HCT116 (cell line): Measurements from ENCODE around the gene LHX5. TPM values are rescaled to one million over a fixed set of nuclear protein-coding genes. Genes with fewer than 3 reads are reported as not detected.

Source experiments
- ATAC-seq: fragments of 200-7000 bp; cut with Tn5 transposase; 2 replicates; pipeline ENCODE4 v1.9.1; 2020; ENCODE audit warnings: mild to moderate bottlenecking, moderate library complexity
- BruUV-seq: library from RNA; stranded (reverse); fragments of 400-500 nt; replicated peaks from 2 replicates; lab custom pipeline; 2021; lab: Mats Ljungman, UMichigan
- CTCF ChIA-PET: fragments of 300-600 bp; sonication (Branson Sonifier 250); formaldehyde crosslinking; loops from one replicate; lab custom pipeline; 2021; ENCODE audit warnings: antibody characterized with exemption; lab: Charles Lee
- POLR2A ChIA-PET: fragments of 300-600, 350-600 bp; sonication (Branson Sonifier 250); formaldehyde crosslinking; loops from one replicate; lab custom pipeline; 2021; ENCODE audit warnings: antibody characterized with exemption; lab: Charles Lee
- RAD21 ChIA-PET, 2 experiments: fragments of 300-600 bp; sonication (Branson Sonifier 250); formaldehyde crosslinking; loops; one replicate each; lab custom pipeline; 2023; ENCODE audit warnings: low total read pairs in 2 of 2; ENCODE audit not compliant: uncharacterized antibody in 2 of 2, unreplicated experiment in 2 of 2, low non-redundant PET in 1 of 2; lab: Charles Lee
- DNase-seq: peaks from one replicate; pipeline ENCODE4 v3.0.0-alpha.2; 2010; ENCODE audit warnings: low read depth, low spot score
- H2AFZ ChIP-seq: fragments of 200-600 bp; shearing (Covaris generic), sonication (generic); 2 replicates; pipeline ENCODE4 v1.6.1; 2017; ENCODE audit warnings: low read depth, mixed run types, mixed read lengths, antibody characterized with exemption, low read length; ENCODE audit not compliant: poor library complexity, severe bottlenecking
- H3K27ac ChIP-seq: 2 replicates; pipeline ENCODE4 v1.5.1; 2012; ENCODE audit warnings: low read depth, low read length
- H3K27me3 ChIP-seq: fragments of 200-600 bp; sonication (generic); 2 replicates; pipeline ENCODE4 v1.6.1; 2016; ENCODE audit warnings: mixed run types, low read length, mixed read lengths; ENCODE audit not compliant: insufficient read depth
- H3K36me3 ChIP-seq, 2 experiments: fragments of 200-500 bp in 1 of 2; fragments of 200-600 bp in 1 of 2; sonication (Bioruptor generic) in 1 of 2; sonication (generic) in 1 of 2; 2 replicates each; pipeline versions ENCODE4 v1.5.1 to v1.6.1; 2014 to 2016; ENCODE audit warnings: low read length in 2 of 2, inconsistent platforms in 1 of 2, mixed read lengths in 1 of 2, mixed run types in 1 of 2; ENCODE audit not compliant: insufficient read depth in 2 of 2, control insufficient read depth in 1 of 2
- H3K4me1 ChIP-seq, 2 experiments: fragments of 200-600 bp in 1 of 2; sonication (generic) in 1 of 2; 2 replicates each; pipeline versions ENCODE4 v1.5.1 to v1.6.1; 2012 to 2017; ENCODE audit warnings: low read length in 2 of 2, inconsistent platforms in 1 of 2, mild to moderate bottlenecking in 1 of 2, mixed read lengths in 1 of 2, mixed run types in 1 of 2, moderate library complexity in 1 of 2; ENCODE audit not compliant: insufficient read depth in 2 of 2, control insufficient read depth in 1 of 2
- H3K4me2 ChIP-seq: fragments of 200-600 bp; sonication (generic); 2 replicates; pipeline ENCODE4 v1.6.1; 2017; ENCODE audit warnings: mixed run types, low read length, mixed read lengths
- H3K4me3 ChIP-seq, 2 experiments: fragments of 200-600 bp in 1 of 2; sonication (generic) in 1 of 2; replicated peaks in 1 of 2; 2 replicates each; pipeline ENCODE4 v1.5.1; 2011 to 2016; ENCODE audit warnings: low read length in 2 of 2, control low read depth in 1 of 2, low read depth in 1 of 2, mild to moderate bottlenecking in 1 of 2, mixed read lengths in 1 of 2, mixed run types in 1 of 2
- H3K79me2 ChIP-seq: fragments of 200-600 bp; sonication (generic); 2 replicates; pipeline ENCODE4 v1.6.1; 2017; ENCODE audit warnings: mild to moderate bottlenecking, mixed run types, low read length, moderate library complexity, mixed read lengths; ENCODE audit not compliant: insufficient read depth
- H3K9ac ChIP-seq: fragments of 200-600 bp; sonication (generic); 2 replicates; pipeline ENCODE4 v1.6.1; 2016; ENCODE audit warnings: low read length, mixed read lengths
- H3K9me2 ChIP-seq: fragments of 200-600 bp; sonication (generic), shearing (Covaris generic); 2 replicates; pipeline ENCODE4 v1.6.1; 2017; ENCODE audit warnings: mixed run types, mild to moderate bottlenecking, moderate library complexity; ENCODE audit not compliant: insufficient read depth
- H3K9me3 ChIP-seq, 2 experiments: fragments of 200-500 bp in 1 of 2; fragments of 200-600 bp in 1 of 2; sonication (Bioruptor generic) in 1 of 2; sonication (generic) in 1 of 2; 2 replicates each; pipeline ENCODE4 v1.6.1; 2014 to 2017; ENCODE audit warnings: low read length in 2 of 2, mixed read lengths in 2 of 2, inconsistent platforms in 1 of 2, low read depth in 1 of 2, mild to moderate bottlenecking in 1 of 2, mixed run types in 1 of 2, moderate library complexity in 1 of 2; ENCODE audit not compliant: control insufficient read depth in 1 of 2, insufficient read depth in 1 of 2
- H4K20me1 ChIP-seq: fragments of 200-600 bp; sonication (generic), shearing (Covaris generic); 2 replicates; pipeline ENCODE4 v1.6.1; 2017; ENCODE audit warnings: mixed run types, mild to moderate bottlenecking, moderate library complexity; ENCODE audit not compliant: insufficient read depth
- CEBPB ChIP-seq: IDR thresholded peaks from 2 replicates; pipeline ENCODE4 v1.6.1; 2012; ENCODE audit warnings: low read depth
- EGR1 ChIP-seq: IDR thresholded peaks from 2 replicates; pipeline ENCODE4 v1.6.1; 2012; ENCODE audit warnings: low read depth
- ELF1 ChIP-seq: IDR thresholded peaks from 2 replicates; pipeline ENCODE4 v1.6.1; 2012; ENCODE audit warnings: low read depth, borderline replicate concordance
- EZH2 ChIP-seq: fragments of 200-600 bp; sonication (generic); IDR thresholded peaks from 2 replicates; pipeline ENCODE4 v1.6.1; 2017; ENCODE audit warnings: antibody characterized with exemption, mixed run types
- EZH2phosphoT487 ChIP-seq: fragments of 200-600 bp; IDR thresholded peaks from 2 replicates; pipeline ENCODE4 v1.6.1; 2018; ENCODE audit warnings: antibody characterized with exemption, borderline replicate concordance
- FOSL1 ChIP-seq: IDR thresholded peaks from 2 replicates; pipeline ENCODE4 v1.6.1; 2012; ENCODE audit warnings: low read depth
- JUND ChIP-seq: IDR thresholded peaks from 2 replicates; pipeline ENCODE4 v1.6.1; 2012
- POLR2A ChIP-seq: IDR thresholded peaks from 2 replicates; pipeline ENCODE4 v1.7.0; 2011; ENCODE audit warnings: borderline replicate concordance; ENCODE audit not compliant: insufficient read depth, insufficient read length; ENCODE audit errors: extremely low read depth
- POLR2AphosphoS5 ChIP-seq: IDR thresholded peaks from 2 replicates; pipeline ENCODE4 v1.6.1; 2011; ENCODE audit warnings: mild to moderate bottlenecking, low read depth, low read length, moderate library complexity
- RAD21 ChIP-seq: IDR thresholded peaks from 2 replicates; pipeline ENCODE4 v1.6.1; 2012; ENCODE audit warnings: low read depth, mild to moderate bottlenecking
- SIN3A ChIP-seq: IDR thresholded peaks from 2 replicates; pipeline ENCODE4 v1.6.1; 2012; ENCODE audit warnings: low read depth
- SP1 ChIP-seq: IDR thresholded peaks from 2 replicates; pipeline ENCODE4 v1.6.1; 2012; ENCODE audit warnings: low read depth
- YY1 ChIP-seq: IDR thresholded peaks from 2 replicates; pipeline ENCODE4 v1.6.1; 2011; ENCODE audit warnings: low read length, low read depth, moderate library complexity, mild to moderate bottlenecking; ENCODE audit not compliant: insufficient replicate concordance; ENCODE audit errors: extremely low read depth
- ZFX ChIP-seq: fragments of 450-650 bp; IDR thresholded peaks from 2 replicates; pipeline ENCODE4 v1.6.1; 2017
- ZNF274 ChIP-seq: fragments of 200-500 bp; sonication (Bioruptor generic); IDR thresholded peaks from 2 replicates; pipeline ENCODE4 v1.6.1; 2014; ENCODE audit warnings: mild to moderate bottlenecking, low read depth, low read length, inconsistent platforms
- intact Hi-C: fragments of 100-400 bp; cut with micrococcal nuclease; formaldehyde crosslinking; loops from 2 replicates; pipeline ENCODE4 v1.10.0; 2022
- total RNA-seq: library from RNA; stranded (reverse); gene quantifications from one replicate; pipeline ENCODE4 v1.2.1, GENCODE V29; 2021; ENCODE audit not compliant: unreplicated experiment
- TF ChIP-seq, protein P1 (sequence below): IDR thresholded peaks from 2 replicates; pipeline ENCODE4 v1.6.1; 2012
- TF ChIP-seq, protein P2 (sequence below): IDR thresholded peaks from 2 replicates; pipeline ENCODE4 v1.6.1; 2012
- TF ChIP-seq, protein P3 (sequence below), 3 experiments: fragments of 200-600 bp in 1 of 3; sonication (generic) in 1 of 3; IDR thresholded peaks in 2 of 3; conservative IDR thresholded peaks in 1 of 3; 2 replicates each; pipeline ENCODE4 v1.5.1; 2012 to 2017; ENCODE audit warnings: low read depth in 2 of 3, low read length in 2 of 3, antibody characterized with exemption in 1 of 3, borderline replicate concordance in 1 of 3, control low read depth in 1 of 3, mild to moderate bottlenecking in 1 of 3, mixed read lengths in 1 of 3, mixed run types in 1 of 3, moderate library complexity in 1 of 3; ENCODE audit not compliant: insufficient read depth in 1 of 3
- TF ChIP-seq, protein P4 (sequence below): IDR thresholded peaks from 2 replicates; pipeline ENCODE4 v1.6.1; 2011; ENCODE audit warnings: mild to moderate bottlenecking, low read length, moderate library complexity; ENCODE audit not compliant: insufficient replicate concordance; ENCODE audit errors: extremely low read depth

The LHX5 gene
- total RNA-seq, 1 experiment from 2014 or later, result 2.4 TPM

DNA sequence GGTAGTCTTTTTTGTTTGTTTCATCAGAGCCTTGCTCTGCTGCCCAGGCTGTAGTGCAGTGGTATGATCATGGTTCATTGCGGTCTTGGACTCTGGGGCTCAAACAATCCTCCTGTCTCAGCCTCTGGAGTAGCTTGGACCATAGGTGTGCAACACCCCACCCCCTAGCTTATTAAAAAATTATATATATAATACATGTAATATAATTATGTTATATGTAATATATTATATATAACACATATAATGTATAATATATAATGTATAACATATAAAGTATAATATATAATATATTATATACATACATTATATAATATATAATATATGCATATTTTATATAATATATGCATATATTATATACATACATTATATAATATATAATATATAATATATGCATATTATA, 21.8 kb downstream of the LHX5 start (continued):
- TF ChIP-seq ZNF274 (no peak), ELF1 (no peak), POLR2A (no peak)

DNA sequence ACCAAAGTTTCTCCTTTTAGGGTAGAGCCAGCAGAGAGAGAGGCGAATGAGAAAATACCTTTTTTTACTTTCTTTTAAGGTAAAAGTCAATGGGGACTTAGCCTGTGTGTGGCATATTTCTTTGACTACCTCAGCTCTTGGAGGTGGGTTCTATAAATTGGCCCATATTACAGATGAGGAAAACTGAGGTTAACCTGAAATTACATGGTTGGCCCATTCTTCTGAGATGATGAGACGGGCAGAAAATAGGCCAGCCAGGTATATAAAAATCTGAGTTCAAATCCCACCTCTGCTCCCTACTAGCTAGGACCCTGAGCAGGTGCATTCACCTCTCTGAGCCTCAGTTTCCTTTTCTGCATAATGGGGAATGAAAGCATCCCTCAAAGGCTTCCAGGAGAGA, 22.4 kb downstream of the LHX5 start:
- Histone ChIP-seq H3K9me2 (no peaks in the 10 kb centered on the region), H3K4me2 (no peak overlapping the region), H3K36me3 (no peaks in the 10 kb centered on the region), H3K4me1 (no peaks in the 10 kb centered on the region), H2AFZ (no peak overlapping the region), H3K4me3 (no peak overlapping the region), H3K9ac (no peak overlapping the region), H3K9me3 (no peaks in the 10 kb centered on the region), H3K79me2 (no peaks in the 10 kb centered on the region), H3K27ac (no peak overlapping the region), H3K27me3 (peaks cover 9% of the 10 kb centered on the region; the same call in 1 of the 2 replicates)
- intact Hi-C loops, result no loop called here
- no peak for ATAC-seq
- RAD21 ChIA-PET, result no interaction called here
- BruUV-seq, result no TSS peak
- POLR2A ChIA-PET, result no interaction called here
- DNase-seq, result no peak
- CTCF ChIA-PET, result interaction anchor here (1.0 to 1.5 kb wide), 2 partner anchors 13 to 24 kb away, joined by 3 to 6 read pairs; no protein-coding TSS in a partner anchor
- TF ChIP-seq, protein P1, sequence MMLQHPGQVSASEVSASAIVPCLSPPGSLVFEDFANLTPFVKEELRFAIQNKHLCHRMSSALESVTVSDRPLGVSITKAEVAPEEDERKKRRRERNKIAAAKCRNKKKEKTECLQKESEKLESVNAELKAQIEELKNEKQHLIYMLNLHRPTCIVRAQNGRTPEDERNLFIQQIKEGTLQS, result no peak
- no peak for TF ChIP-seq FOSL1
- no peak for TF ChIP-seq JUND
- TF ChIP-seq ZFX, result no peak
- no peak for TF ChIP-seq SP1
- TF ChIP-seq ELF1, result no peak
- TF ChIP-seq, protein P2, sequence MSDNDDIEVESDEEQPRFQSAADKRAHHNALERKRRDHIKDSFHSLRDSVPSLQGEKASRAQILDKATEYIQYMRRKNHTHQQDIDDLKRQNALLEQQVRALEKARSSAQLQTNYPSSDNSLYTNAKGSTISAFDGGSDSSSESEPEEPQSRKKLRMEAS, result no peak
- TF ChIP-seq, protein P3, sequence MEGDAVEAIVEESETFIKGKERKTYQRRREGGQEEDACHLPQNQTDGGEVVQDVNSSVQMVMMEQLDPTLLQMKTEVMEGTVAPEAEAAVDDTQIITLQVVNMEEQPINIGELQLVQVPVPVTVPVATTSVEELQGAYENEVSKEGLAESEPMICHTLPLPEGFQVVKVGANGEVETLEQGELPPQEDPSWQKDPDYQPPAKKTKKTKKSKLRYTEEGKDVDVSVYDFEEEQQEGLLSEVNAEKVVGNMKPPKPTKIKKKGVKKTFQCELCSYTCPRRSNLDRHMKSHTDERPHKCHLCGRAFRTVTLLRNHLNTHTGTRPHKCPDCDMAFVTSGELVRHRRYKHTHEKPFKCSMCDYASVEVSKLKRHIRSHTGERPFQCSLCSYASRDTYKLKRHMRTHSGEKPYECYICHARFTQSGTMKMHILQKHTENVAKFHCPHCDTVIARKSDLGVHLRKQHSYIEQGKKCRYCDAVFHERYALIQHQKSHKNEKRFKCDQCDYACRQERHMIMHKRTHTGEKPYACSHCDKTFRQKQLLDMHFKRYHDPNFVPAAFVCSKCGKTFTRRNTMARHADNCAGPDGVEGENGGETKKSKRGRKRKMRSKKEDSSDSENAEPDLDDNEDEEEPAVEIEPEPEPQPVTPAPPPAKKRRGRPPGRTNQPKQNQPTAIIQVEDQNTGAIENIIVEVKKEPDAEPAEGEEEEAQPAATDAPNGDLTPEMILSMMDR (IDR thresholded peaks at IDR 0.05 in 2 of 3, conservative IDR thresholded peaks at IDR 0.05 in 1 of 3; ENCODE audit: borderline replicate concordance in 1 of 3, insufficient read depth in 1 of 3, low read depth in 2 of 3, low read length in 2 of 3), result no peak
- TF ChIP-seq EZH2, result no peak
- no peak for TF ChIP-seq EGR1
- TF ChIP-seq ZNF274, result no peak
- TF ChIP-seq POLR2AphosphoS5, result no peak
- no peak for TF ChIP-seq EZH2phosphoT487
- TF ChIP-seq YY1, result no peak
- no peak for TF ChIP-seq RAD21
- TF ChIP-seq, protein P4, sequence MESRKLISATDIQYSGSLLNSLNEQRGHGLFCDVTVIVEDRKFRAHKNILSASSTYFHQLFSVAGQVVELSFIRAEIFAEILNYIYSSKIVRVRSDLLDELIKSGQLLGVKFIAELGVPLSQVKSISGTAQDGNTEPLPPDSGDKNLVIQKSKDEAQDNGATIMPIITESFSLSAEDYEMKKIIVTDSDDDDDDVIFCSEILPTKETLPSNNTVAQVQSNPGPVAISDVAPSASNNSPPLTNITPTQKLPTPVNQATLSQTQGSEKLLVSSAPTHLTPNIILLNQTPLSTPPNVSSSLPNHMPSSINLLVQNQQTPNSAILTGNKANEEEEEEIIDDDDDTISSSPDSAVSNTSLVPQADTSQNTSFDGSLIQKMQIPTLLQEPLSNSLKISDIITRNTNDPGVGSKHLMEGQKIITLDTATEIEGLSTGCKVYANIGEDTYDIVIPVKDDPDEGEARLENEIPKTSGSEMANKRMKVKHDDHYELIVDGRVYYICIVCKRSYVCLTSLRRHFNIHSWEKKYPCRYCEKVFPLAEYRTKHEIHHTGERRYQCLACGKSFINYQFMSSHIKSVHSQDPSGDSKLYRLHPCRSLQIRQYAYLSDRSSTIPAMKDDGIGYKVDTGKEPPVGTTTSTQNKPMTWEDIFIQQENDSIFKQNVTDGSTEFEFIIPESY, result no peak
- TF ChIP-seq SIN3A, result no peak
- TF ChIP-seq CEBPB, result no peak
- TF ChIP-seq, all 23 proteins: peak for 0
- no peaks in the 10 kb centered on the region for H4K20me1 ChIP-seq
